BLaER1 (cell line): ENCODE results near the gene DNAJC1.

Source experiments
- H3K27ac ChIP-seq: shearing (Covaris generic); formaldehyde crosslinking; 2 replicates; pipeline ENCODE4 v1.8.1; 2022
- H3K27me3 ChIP-seq: shearing (Covaris generic); formaldehyde crosslinking; 2 replicates; pipeline ENCODE4 v1.8.1; 2022
- H3K36me3 ChIP-seq: shearing (Covaris generic); formaldehyde crosslinking; 2 replicates; pipeline ENCODE4 v1.8.1; 2022
- H3K4me1 ChIP-seq: shearing (Covaris generic); formaldehyde crosslinking; 2 replicates; pipeline ENCODE4 v1.8.1; 2022
- H3K4me2 ChIP-seq: shearing (Covaris generic); formaldehyde crosslinking; 2 replicates; pipeline ENCODE4 v1.8.1; 2022
- H3K4me3 ChIP-seq: shearing (Covaris generic); formaldehyde crosslinking; 2 replicates; pipeline ENCODE4 v1.8.1; 2022
- H3K9ac ChIP-seq: shearing (Covaris generic); formaldehyde crosslinking; 2 replicates; pipeline ENCODE4 v1.8.1; 2022
- H3K9me3 ChIP-seq: shearing (Covaris generic); formaldehyde crosslinking; 2 replicates; pipeline ENCODE4 v1.8.1; 2022
- H4K20me1 ChIP-seq: shearing (Covaris generic); formaldehyde crosslinking; 2 replicates; pipeline ENCODE4 v1.8.1; 2022
- Cebpa-rat ChIP-seq: shearing (Covaris generic); IDR thresholded peaks from 2 replicates; pipeline ENCODE4 v1.8.1; 2022

The DNAJC1 gene

DNA sequence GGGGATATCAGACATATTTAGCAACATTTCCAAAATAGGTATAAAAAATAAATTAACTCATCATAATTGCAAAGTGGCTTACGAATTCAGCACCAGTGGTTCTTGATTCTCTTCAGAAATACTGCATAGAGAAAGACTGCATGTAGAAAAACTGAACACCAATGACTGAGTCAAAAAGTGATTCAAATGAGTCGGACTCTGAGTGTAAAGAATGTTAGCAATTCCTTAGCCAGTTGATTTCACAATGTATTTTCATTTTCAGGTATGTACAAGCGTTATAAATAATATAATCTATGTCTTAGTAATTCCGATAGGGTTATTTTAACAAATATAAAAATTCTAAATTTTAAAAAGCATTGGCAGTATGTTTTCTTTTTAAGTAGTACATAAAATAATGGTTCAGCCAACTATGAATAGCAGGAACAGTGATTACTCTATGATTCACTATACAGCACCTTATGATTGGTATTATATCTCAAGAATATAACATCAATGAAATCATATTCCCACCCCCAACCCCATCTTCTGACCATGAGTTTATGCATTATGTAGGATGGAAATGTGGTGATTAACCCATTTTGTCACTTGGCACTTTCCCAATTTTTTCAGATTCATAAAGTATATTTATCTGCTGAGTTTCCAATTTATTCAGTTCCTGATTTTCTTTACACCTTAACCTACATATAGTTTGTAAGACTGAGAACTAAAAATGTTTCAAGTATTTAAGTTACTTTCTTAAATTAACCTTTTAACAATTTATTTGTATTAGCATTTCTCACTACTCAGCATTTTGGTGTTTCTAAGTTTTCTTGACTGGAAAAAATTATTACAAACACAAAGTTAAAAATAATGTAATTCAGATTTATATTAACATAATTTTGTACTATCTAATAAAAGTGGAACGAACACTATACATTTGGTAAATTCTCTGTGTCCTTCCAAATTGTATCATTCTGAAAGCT is 33.9 kb downstream of the DNAJC1 start:
- no peaks in the 10 kb centered on the region for H3K36me3 ChIP-seq
- no peak overlapping the region for H3K27ac ChIP-seq
- H3K9ac ChIP-seq = no peak overlapping the region
- H3K4me2 ChIP-seq = no peak overlapping the region
- no peak for TF ChIP-seq Cebpa-rat
- no peak overlapping the region for H3K4me3 ChIP-seq
- no peaks in the 10 kb centered on the region for H3K27me3 ChIP-seq
- peaks cover 10% of the 10 kb centered on the region for H3K4me1 ChIP-seq
- peaks cover 15% of the 10 kb centered on the region; the same call in 1 of the 2 replicates for H3K9me3 ChIP-seq
- H4K20me1 ChIP-seq = no peaks in the 10 kb centered on the region

- no peak overlapping the region for H3K27ac ChIP-seq
- H3K4me3 ChIP-seq = no peak overlapping the region
- TF ChIP-seq Cebpa-rat = no peak
Measured at GRCh38 chr10:21964983-21965665, 38.4 kb downstream of the DNAJC1 start.

GRCh38 chr10:21962358-21962757 is 41.2 kb downstream of the DNAJC1 start:
- no peak overlapping the region for H3K27ac ChIP-seq
- no peak for TF ChIP-seq Cebpa-rat

More at GRCh38 chr10:21964983-21965665, 38.4 kb downstream of the DNAJC1 start:
- H3K36me3 ChIP-seq = no peaks in the 10 kb centered on the region
- no peaks in the 10 kb centered on the region for H3K27me3 ChIP-seq
- no peaks in the 10 kb centered on the region for H4K20me1 ChIP-seq
- H3K4me2 ChIP-seq = no peak overlapping the region
- H3K9ac ChIP-seq = no peak overlapping the region
- H3K9me3 ChIP-seq = peaks cover 15% of the 10 kb centered on the region; the same call in 1 of the 2 replicates
- no peaks in the 10 kb centered on the region for H3K4me1 ChIP-seq

DNA sequence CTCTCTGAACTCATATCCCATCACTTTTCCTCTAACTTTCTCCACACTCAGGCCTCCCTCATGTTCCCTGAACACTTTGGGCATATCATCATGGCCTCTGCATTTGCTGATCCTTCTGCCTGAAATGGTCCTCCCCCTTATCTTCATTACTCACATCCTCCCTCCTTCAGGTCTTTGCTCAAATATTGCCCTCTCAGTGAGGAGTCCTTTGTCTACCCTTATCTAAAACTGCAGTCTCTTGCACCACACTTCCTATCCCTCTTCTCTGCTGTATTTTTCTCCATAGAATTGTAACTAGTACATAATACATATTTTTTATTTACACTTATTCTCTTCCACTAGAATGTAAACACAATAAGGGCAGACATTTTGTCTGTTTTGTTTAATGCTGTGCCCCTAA is 41.7 kb downstream of the DNAJC1 start:
- Histone ChIP-seq H3K4me3 (no peak overlapping the region), H3K27me3 (no peaks in the 10 kb centered on the region), H3K36me3 (no peaks in the 10 kb centered on the region), H3K9ac (no peak overlapping the region), H3K4me2 (no peak overlapping the region), H4K20me1 (no peaks in the 10 kb centered on the region), H3K4me1 (no peaks in the 10 kb centered on the region), H3K9me3 (peaks cover 10% of the 10 kb centered on the region; the same call in 1 of the 2 replicates), H3K27ac (no peak overlapping the region)
- no peak for TF ChIP-seq Cebpa-rat

More at GRCh38 chr10:21962358-21962757, 41.2 kb downstream of the DNAJC1 start:
- Histone ChIP-seq H3K4me3 (no peak overlapping the region), H3K9me3 (peaks cover 10% of the 10 kb centered on the region; the same call in 1 of the 2 replicates), H3K36me3 (no peaks in the 10 kb centered on the region), H4K20me1 (no peaks in the 10 kb centered on the region), H3K4me2 (no peak overlapping the region), H3K4me1 (no peaks in the 10 kb centered on the region), H3K9ac (no peak overlapping the region), H3K27me3 (no peaks in the 10 kb centered on the region)

GRCh38 chr10:21959998-21960397 is 43.5 kb downstream of the DNAJC1 start:
- TF ChIP-seq Cebpa-rat = no peak
- no peaks in the 10 kb centered on the region for H3K4me1 ChIP-seq

GRCh38 chr10:21954690-21955089 is 48.8 kb downstream of the DNAJC1 start:
- Histone ChIP-seq H3K4me3 (no peak overlapping the region), H3K36me3 (no peaks in the 10 kb centered on the region), H3K9me3 (no peaks in the 10 kb centered on the region), H3K4me2 (no peak overlapping the region), H3K27me3 (no peaks in the 10 kb centered on the region), H3K9ac (no peak overlapping the region), H3K27ac (no peak overlapping the region), H4K20me1 (no peaks in the 10 kb centered on the region; the same call in 1 of the 2 replicates), H3K4me1 (0 out of 2 replicates have a peak, but pooled peaks cover 4% of the 10 kb centered on the region)
- TF ChIP-seq Cebpa-rat = no peak

More at GRCh38 chr10:21959998-21960397, 43.5 kb downstream of the DNAJC1 start:
- H3K36me3 ChIP-seq = no peaks in the 10 kb centered on the region
- no peak overlapping the region for H3K27ac ChIP-seq
- H4K20me1 ChIP-seq = no peaks in the 10 kb centered on the region
- no peak overlapping the region for H3K4me3 ChIP-seq
- H3K27me3 ChIP-seq = no peaks in the 10 kb centered on the region
- H3K9ac ChIP-seq = no peak overlapping the region
- H3K9me3 ChIP-seq = no peaks in the 10 kb centered on the region
- no peak overlapping the region for H3K4me2 ChIP-seq

DNA sequence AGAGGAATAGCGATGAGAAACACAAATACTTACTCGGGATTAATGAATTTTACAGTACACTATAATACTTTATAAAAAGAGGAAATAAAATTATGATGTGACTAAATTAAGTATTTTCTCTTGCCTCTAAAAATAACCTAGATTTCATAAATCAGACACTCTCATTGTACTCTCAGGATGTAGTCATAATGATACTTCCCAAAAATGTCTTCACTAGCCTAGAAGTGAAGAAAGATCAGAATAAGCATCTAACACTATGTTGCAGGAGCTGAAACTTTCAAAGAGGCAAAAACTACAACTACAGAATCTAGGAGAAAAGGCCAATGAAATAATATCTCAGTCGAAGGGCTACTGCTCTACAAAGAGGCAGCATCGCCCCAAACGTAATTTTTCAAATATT is 49.4 kb downstream of the DNAJC1 start:
- Histone ChIP-seq H3K4me3 (no peak overlapping the region), H3K9ac (no peak overlapping the region), H3K27ac (no peak overlapping the region), H3K4me2 (no peak overlapping the region), H3K9me3 (no peaks in the 10 kb centered on the region), H3K27me3 (no peaks in the 10 kb centered on the region), H3K36me3 (no peaks in the 10 kb centered on the region), H4K20me1 (no peaks in the 10 kb centered on the region; the same call in 1 of the 2 replicates), H3K4me1 (0 out of 2 replicates have a peak, but pooled peaks cover 4% of the 10 kb centered on the region)
- no peak for TF ChIP-seq Cebpa-rat

DNA sequence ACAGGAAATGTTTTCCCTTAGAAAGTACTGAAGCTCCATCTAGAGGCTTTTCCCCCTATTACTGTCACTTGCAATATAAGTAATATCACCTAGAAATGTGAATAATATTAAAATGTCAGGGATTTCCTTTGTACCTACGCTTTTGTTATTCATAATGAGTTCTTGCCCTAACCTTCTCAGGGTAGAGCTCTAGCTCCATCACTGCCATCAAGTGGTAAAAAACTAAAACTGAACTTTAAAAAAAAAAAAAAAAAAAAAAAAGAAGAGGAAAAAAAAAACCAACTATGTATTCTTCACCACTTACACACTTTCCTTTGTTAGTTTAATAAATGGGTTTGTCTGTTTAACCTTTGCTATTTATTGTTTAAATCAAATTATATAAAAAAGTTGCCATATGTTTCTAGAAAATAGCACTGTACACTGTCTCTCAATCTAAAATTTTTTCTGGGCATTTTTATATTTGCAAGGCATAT is 49.9 kb downstream of the DNAJC1 start:
- no peak overlapping the region for H3K4me2 ChIP-seq
- H3K9me3 ChIP-seq = no peaks in the 10 kb centered on the region
- H3K36me3 ChIP-seq = no peaks in the 10 kb centered on the region
- H3K4me3 ChIP-seq = no peak overlapping the region
- no peaks in the 10 kb centered on the region; the same call in 1 of the 2 replicates for H4K20me1 ChIP-seq
- H3K9ac ChIP-seq = no peak overlapping the region
- H3K4me1 ChIP-seq = 0 out of 2 replicates have a peak, but pooled peaks cover 4% of the 10 kb centered on the region
- TF ChIP-seq Cebpa-rat = no peak
- no peaks in the 10 kb centered on the region for H3K27me3 ChIP-seq
- no peak overlapping the region for H3K27ac ChIP-seq

GRCh38 chr10:21950566-21950965 is 53.0 kb downstream of the DNAJC1 start:
- Histone ChIP-seq H3K36me3 (no peaks in the 10 kb centered on the region), H3K4me2 (no peak overlapping the region), H3K9me3 (no peaks in the 10 kb centered on the region), H3K9ac (no peak overlapping the region), H3K4me1 (0 out of 2 replicates have a peak, but pooled peaks cover 4% of the 10 kb centered on the region), H4K20me1 (no peaks in the 10 kb centered on the region; the same call in 1 of the 2 replicates), H3K4me3 (no peak overlapping the region), H3K27ac (no peak overlapping the region), H3K27me3 (no peaks in the 10 kb centered on the region)
- no peak for TF ChIP-seq Cebpa-rat
